ENCODE data around the gene CCL17. TPM values are rescaled to one million over a fixed set of nuclear protein-coding genes. Genes with fewer than 3 reads are reported as not detected.

Gene CCL17
- total and polyA plus RNA-seq, 4 donors = not detected

GRCh38 chr16:57381791-57382534, 22.6 kb upstream of the CCL17 start:
- no peak overlapping the region for H3K27ac ChIP-seq (ENCODE audit: low read depth in 1 of 2, low read length in 2 of 2)
- no peak overlapping the region for H3K4me3 ChIP-seq (ENCODE audit: low read depth in 1 of 3, low read length in 3 of 3)
- WGBS = 95% methylated on average over 35 of the region's 35 CpGs
- TF ChIP-seq GABPA (IDR thresholded peaks at IDR 0.05 in 1 of 2, conservative IDR thresholded peaks at IDR 0.05 in 1 of 2) (no peak), ZBTB33 (IDR thresholded peaks at IDR 0.05) (no peak), EGR1 (IDR thresholded peaks at IDR 0.05; ENCODE audit: low read depth in 2 of 2) (no peak), JUND (IDR thresholded peaks at IDR 0.05) (no peak), HNF4A (conservative IDR thresholded peaks at IDR 0.05) (no peak), SP1 (IDR thresholded peaks at IDR 0.05) (no peak), TAF1 (conservative IDR thresholded peaks at IDR 0.05) (no peak), FOXA2 (IDR thresholded peaks at IDR 0.05) (no peak), RAD21 (IDR thresholded peaks at IDR 0.05) (no peak), NR2F2 (IDR thresholded peaks at IDR 0.05) (no peak), YY1 (IDR thresholded peaks at IDR 0.05) (no peak)
- TF ChIP-seq, protein P1, sequence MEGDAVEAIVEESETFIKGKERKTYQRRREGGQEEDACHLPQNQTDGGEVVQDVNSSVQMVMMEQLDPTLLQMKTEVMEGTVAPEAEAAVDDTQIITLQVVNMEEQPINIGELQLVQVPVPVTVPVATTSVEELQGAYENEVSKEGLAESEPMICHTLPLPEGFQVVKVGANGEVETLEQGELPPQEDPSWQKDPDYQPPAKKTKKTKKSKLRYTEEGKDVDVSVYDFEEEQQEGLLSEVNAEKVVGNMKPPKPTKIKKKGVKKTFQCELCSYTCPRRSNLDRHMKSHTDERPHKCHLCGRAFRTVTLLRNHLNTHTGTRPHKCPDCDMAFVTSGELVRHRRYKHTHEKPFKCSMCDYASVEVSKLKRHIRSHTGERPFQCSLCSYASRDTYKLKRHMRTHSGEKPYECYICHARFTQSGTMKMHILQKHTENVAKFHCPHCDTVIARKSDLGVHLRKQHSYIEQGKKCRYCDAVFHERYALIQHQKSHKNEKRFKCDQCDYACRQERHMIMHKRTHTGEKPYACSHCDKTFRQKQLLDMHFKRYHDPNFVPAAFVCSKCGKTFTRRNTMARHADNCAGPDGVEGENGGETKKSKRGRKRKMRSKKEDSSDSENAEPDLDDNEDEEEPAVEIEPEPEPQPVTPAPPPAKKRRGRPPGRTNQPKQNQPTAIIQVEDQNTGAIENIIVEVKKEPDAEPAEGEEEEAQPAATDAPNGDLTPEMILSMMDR (IDR thresholded peaks at IDR 0.05; ENCODE audit: low read depth, low read length, missing input control) = no peak
- no peak for DNase-seq (ENCODE audit: low spot score)
- peaks cover 2 to 23% (median 8%) of the 10 kb centered on the region in 4 donors for H3K4me1 ChIP-seq (ENCODE audit: control insufficient read depth in 4 of 4, insufficient read depth in 4 of 4, low read length in 3 of 4)
- no peak overlapping the region for H3K9ac ChIP-seq (ENCODE audit: low read depth in 1 of 2, low read length in 2 of 2)
- H3K9me3 ChIP-seq (ENCODE audit: control insufficient read depth in 4 of 4, low read length in 3 of 4) = no peaks in the 10 kb centered on the region
- peaks cover 6 to 15% (median 9%) of the 10 kb centered on the region in 4 donors for H3K36me3 ChIP-seq (ENCODE audit: control insufficient read depth in 4 of 4, insufficient read depth in 3 of 4, low read depth in 1 of 4, low read length in 3 of 4)
- H3K27me3 ChIP-seq (ENCODE audit: control insufficient read depth in 4 of 4, insufficient read depth in 4 of 4, low read length in 3 of 4) = no peaks in the 10 kb centered on the region

DNA sequence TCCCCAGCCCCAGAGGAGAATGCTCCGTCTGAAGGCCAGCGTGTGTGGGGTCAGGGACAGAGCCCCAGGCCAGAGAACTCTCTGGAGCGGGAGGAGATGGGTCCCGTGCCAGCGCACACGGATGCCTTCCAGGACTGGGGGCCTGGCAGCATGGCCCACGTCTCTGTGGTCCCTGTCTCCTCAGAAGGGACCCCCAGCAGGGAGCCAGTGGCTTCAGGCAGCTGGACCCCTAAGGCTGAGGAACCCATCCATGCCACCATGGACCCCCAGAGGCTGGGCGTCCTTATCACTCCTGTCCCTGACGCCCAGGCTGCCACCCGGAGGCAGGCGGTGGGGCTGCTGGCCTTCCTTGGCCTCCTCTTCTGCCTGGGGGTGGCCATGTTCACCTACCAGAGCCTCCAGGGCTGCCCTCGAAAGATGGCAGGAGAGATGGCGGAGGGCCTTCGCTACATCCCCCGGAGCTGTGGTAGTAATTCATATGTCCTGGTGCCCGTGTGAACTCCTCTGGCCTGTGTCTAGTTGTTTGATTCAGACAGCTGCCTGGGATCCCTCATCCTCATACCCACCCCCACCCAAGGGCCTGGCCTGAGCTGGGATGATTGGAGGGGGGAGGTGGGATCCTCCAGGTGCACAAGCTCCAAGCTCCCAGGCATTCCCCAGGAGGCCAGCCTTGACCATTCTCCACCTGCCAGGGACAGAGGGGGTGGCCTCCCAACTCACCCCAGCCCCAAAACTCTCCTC, 21.9 kb upstream of the CCL17 start:
- no peaks in the 10 kb centered on the region for H3K9me3 ChIP-seq (ENCODE audit: control insufficient read depth in 4 of 4, low read length in 3 of 4)
- H3K27ac ChIP-seq (ENCODE audit: low read depth in 1 of 2, low read length in 2 of 2) = no peak overlapping the region
- WGBS = 94% methylated on average over 16 of the region's 16 CpGs
- H3K27me3 ChIP-seq (ENCODE audit: control insufficient read depth in 4 of 4, insufficient read depth in 4 of 4, low read length in 3 of 4) = no peaks in the 10 kb centered on the region
- H3K9ac ChIP-seq (ENCODE audit: low read depth in 1 of 2, low read length in 2 of 2) = no peak overlapping the region
- H3K36me3 ChIP-seq (ENCODE audit: control insufficient read depth in 4 of 4, insufficient read depth in 3 of 4, low read depth in 1 of 4, low read length in 3 of 4) = peaks cover 6 to 15% (median 9%) of the 10 kb centered on the region in 4 donors
- no peak overlapping the region for H3K4me3 ChIP-seq (ENCODE audit: low read depth in 1 of 3, low read length in 3 of 3)
- no peak for DNase-seq (ENCODE audit: low spot score)
- peaks cover 2 to 17% (median 8%) of the 10 kb centered on the region in 4 donors for H3K4me1 ChIP-seq (ENCODE audit: control insufficient read depth in 4 of 4, insufficient read depth in 4 of 4, low read length in 3 of 4)
- TF ChIP-seq, protein P1 (IDR thresholded peaks at IDR 0.05; ENCODE audit: low read depth, low read length, missing input control) = no peak
- TF ChIP-seq REST (IDR thresholded peaks at IDR 0.05) (no peak), HNF4G (IDR thresholded peaks at IDR 0.05) (no peak), SP1 (IDR thresholded peaks at IDR 0.05) (no peak), EGR1 (IDR thresholded peaks at IDR 0.05; ENCODE audit: low read depth in 2 of 2) (no peak), TAF1 (conservative IDR thresholded peaks at IDR 0.05) (no peak), RAD21 (IDR thresholded peaks at IDR 0.05) (no peak), FOXA2 (IDR thresholded peaks at IDR 0.05) (no peak), ZBTB33 (IDR thresholded peaks at IDR 0.05) (no peak), RXRA (IDR thresholded peaks at IDR 0.05) (no peak), FOXA1 (IDR thresholded peaks at IDR 0.05) (no peak), JUND (IDR thresholded peaks at IDR 0.05) (no peak), HNF4A (conservative IDR thresholded peaks at IDR 0.05) (no peak), NR2F2 (IDR thresholded peaks at IDR 0.05) (no peak), YY1 (IDR thresholded peaks at IDR 0.05) (no peak)
- TF ChIP-seq, protein P2, sequence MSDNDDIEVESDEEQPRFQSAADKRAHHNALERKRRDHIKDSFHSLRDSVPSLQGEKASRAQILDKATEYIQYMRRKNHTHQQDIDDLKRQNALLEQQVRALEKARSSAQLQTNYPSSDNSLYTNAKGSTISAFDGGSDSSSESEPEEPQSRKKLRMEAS (IDR thresholded peaks at IDR 0.05) = no peak
